Inflammatory macrophage treated with lipopolysaccharide for 1 hour (primary cell): ENCODE measurements around the gene COL6A6.
"Not testable (repeated sequence)": the region's sequence is repeated elsewhere in the genome, so short reads cannot be mapped to it uniquely, and the experiment has no call there.

Experiments used
- DNase-seq, 2 donors: peaks; one replicate each; pipeline ENCODE4 v3.0.0-alpha.2; 2020 to 2022

Gene COL6A6

DNA sequence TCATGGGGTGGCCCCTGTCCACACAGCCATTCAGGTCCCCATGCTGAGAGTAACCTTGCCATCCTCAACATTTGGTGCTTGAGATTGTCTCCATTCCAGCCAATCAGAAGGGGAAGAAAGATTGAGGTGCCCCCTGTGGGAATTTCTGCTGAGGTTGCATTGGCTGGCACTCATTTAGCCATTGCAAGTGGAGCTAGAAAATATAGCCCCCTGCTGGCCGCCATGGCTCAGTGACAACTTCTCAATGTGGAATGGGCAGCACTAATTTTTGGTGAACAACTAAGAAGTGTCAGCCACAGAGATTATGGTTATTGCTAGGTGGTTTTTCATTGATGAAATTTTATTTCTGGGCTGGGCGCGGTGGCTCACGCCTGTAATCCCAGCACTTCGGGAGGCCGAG, 22.0 kb downstream of the COL6A6 start:
- DNase-seq = peak; percentile 4 to 58

DNA sequence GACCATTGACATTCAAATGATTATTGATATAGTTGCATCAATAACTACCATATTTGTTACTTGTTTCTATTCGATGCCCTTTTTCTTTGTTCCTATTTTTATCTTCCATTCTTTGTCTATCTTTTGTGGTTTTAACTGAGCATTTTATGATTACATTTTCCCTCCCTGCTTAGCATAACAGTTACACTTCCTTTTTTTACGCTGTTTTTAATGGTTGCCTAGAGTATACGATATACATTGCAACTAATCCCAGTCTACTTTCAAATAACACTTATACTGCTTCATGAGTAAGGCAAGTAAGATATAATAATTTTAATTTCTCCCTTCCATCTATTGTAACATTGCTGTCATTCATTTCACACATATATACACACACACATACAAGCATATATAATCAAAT, 26.3 kb downstream of the COL6A6 start:
- DNase-seq = no peak

DNA sequence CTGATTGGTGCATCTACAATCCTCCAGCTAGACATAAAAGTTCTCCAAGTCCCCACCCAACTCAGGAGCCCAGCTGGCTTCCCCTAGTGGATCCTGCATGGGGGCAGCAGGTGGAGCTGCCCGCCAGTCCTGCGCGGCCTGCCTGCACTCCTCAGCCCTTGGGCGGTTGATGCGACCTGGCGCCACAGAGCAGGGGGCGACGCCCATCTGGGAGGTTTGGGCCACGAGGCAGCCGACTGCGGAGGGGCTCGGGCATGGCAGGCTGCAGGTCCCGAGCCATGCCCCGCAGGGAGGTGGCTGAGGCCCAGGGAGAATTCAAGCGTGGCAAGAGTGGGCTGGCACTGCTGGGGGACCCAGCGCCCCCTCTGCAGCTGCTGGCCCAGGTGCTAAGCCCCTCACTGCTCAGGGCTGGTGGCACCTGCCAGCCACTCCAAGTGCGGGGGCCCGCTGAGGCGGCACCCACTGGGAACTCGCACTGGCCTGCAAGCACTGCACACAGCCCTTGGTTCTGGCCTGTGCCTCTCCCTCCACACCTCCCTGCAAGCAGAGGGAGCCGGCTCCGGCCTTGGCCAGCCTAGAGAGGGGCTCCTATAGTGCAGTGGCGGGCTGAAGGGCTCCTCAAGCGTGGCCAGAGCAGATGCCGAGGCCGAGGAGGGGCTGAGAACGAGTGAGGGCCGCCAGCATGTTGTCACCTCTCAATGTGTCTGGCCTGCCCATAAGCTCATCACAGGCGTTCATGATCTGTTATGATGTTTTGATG, 30.1 kb downstream of the COL6A6 start:
- no peak for DNase-seq

DNA sequence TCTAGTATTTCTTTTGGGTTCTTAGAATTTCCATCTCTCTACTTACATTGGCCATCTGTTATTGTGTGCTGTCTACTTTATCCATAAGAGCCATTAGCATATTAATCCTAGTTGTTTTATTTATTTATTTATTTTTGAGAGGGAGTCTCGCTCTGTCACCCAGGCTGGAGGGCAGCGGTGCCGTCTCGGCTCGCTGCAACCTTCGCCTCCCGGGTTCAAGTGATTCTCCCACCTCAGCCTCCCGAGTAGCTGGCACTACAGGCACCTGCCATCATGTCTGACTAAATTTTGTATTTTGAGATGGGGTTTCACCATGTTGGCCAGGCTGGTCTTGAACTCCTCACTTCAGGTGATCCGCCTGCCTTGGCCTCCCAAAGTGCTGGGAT, 30.7 kb downstream of the COL6A6 start:
- DNase-seq = not testable (repeated sequence)

GRCh38 chr3:130548356-130548755, 31.4 kb downstream of the COL6A6 start:
- DNase-seq = no peak

GRCh38 chr3:130557336-130558035, 40.5 kb downstream of the COL6A6 start:
- no peak for DNase-seq

DNA sequence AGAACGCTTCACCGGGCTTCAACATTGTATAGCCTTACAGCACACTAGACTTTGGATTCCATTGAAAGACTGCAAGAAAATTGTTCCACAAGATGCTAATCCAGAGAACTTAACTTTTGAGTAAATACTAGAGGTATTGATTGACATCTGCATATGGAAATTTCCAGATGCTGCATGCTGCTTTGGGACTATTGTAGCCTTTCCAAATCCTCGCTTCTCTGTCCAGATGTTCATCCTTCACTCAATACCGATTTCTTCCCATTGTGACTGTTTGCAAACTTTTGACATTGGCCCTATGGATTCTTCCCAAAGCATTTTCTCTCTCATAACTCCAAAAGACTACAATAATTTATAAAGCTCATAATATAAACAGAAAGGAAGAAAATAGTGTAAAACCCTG, 41.4 kb downstream of the COL6A6 start:
- DNase-seq = no peak

DNA sequence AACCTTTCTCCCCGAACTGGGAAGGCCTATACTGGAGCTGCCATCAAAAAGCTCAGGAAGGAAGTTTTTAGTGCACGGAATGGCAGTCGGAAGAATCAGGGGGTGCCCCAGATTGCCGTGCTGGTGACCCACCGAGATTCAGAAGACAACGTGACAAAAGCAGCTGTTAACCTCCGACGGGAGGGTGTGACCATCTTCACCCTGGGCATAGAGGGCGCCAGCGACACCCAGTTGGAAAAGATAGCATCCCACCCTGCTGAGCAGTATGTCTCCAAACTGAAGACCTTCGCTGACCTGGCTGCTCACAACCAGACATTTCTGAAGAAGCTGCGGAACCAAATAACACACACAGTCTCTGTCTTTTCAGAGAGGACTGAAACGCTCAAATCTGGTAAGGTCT, 48.2 kb downstream of the COL6A6 start:
- no peak for DNase-seq
